ENCODE data around the gene DDIT3. TPM values are rescaled to one million over a fixed set of nuclear protein-coding genes. Genes with fewer than 3 reads are reported as not detected.

Gene DDIT3
- total and polyA plus RNA-seq, 2 of the 8 experiments (the other 6 are each of a cell fraction or from before 2014, with no cell fraction given) = 4.9 to 5.7 TPM

- TF ChIP-seq SIX5 (IDR thresholded peaks at IDR 0.05; ENCODE audit: low read depth, low read length) (no peak), TCF12 (IDR thresholded peaks at IDR 0.05; ENCODE audit: low read depth, low read length) (no peak)
- TF ChIP-seq, protein P1, sequence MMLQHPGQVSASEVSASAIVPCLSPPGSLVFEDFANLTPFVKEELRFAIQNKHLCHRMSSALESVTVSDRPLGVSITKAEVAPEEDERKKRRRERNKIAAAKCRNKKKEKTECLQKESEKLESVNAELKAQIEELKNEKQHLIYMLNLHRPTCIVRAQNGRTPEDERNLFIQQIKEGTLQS (IDR thresholded peaks at IDR 0.05; ENCODE audit: insufficient read depth, low read depth, low read length) = no peak
These were observed 31.5 kb upstream of the DDIT3 start (continued) for GRCh38 chr12:57551637-57552305.

Data from H1 (cell line).